ENCODE measurements around the gene CDO1.

GRCh38 chr5:115770466-115770865 lies 46.0 kb downstream of the CDO1 start:
- no peak for TF ChIP-seq POLR2A (IDR thresholded peaks at IDR 0.05)
- TF ChIP-seq CTCF (IDR thresholded peaks at IDR 0.05) = peak in 1 of 7 experiments; percentile 12
- no peak for TF ChIP-seq POLR2AphosphoS5 (IDR thresholded peaks at IDR 0.05)

Measured in stomach (tissue), 4 donors.